Kidney (tissue), 14 donors: ENCODE results near the gene KLHL6. TPM values are rescaled to one million over a fixed set of nuclear protein-coding genes. Genes with fewer than 3 reads are reported as not detected.

ENCODE experiments used
- DNase-seq, 5 donors: peaks; one replicate each; pipeline ENCODE4 v3.0.0-alpha.2; 2013 to 2020
- FAIRE-seq: peaks from 2 replicates; lab custom pipeline; 2012; peaks lifted over from hg19 to GRCh38; lab: Jason Lieb, UNC
- H3K27ac ChIP-seq, 2 donors: one replicate each; pipeline ENCODE4 v1.7.0; 2013; ENCODE audit warnings: low read depth in 2 of 2, low read length in 2 of 2, inconsistent platforms in 1 of 2
- H3K27me3 ChIP-seq: one replicate; pipeline ENCODE4 v1.7.1; 2013; ENCODE audit warnings: low read length, inconsistent platforms; ENCODE audit not compliant: control insufficient read depth, insufficient read depth
- H3K36me3 ChIP-seq, 3 donors: one replicate each; pipeline versions ENCODE4 v1.7.0 to v1.7.1; 2013; ENCODE audit warnings: low read length in 3 of 3, control low read depth in 1 of 3, inconsistent platforms in 1 of 3; ENCODE audit not compliant: insufficient read depth in 3 of 3, control insufficient read depth in 2 of 3
- H3K4me1 ChIP-seq, 3 donors: one replicate each; pipeline versions ENCODE4 v1.7.0 to v1.7.1; 2013; ENCODE audit warnings: low read length in 3 of 3, inconsistent platforms in 1 of 3, low read depth in 1 of 3; ENCODE audit not compliant: control insufficient read depth in 2 of 3, insufficient read depth in 2 of 3
- H3K4me3 ChIP-seq, 3 donors: one replicate each; pipeline versions ENCODE4 v1.7.0 to v1.8.1; 2013; ENCODE audit warnings: low read length in 3 of 3, control low read depth in 1 of 3, inconsistent platforms in 1 of 3
- H3K9ac ChIP-seq, 3 donors: one replicate each; pipeline versions ENCODE4 v1.7.0 to v1.7.1; 2013; ENCODE audit warnings: low read length in 3 of 3, control low read depth in 1 of 3, inconsistent platforms in 1 of 3
- H3K9me3 ChIP-seq, 3 donors: one replicate each; pipeline versions ENCODE4 v1.7.0 to v1.7.1; 2013; ENCODE audit warnings: low read length in 3 of 3, control low read depth in 1 of 3, inconsistent platforms in 1 of 3; ENCODE audit not compliant: control insufficient read depth in 2 of 3, insufficient read depth in 1 of 3
- intact Hi-C: fragments of 100-400 bp; cut with DNase I; formaldehyde crosslinking; loops from one replicate; pipeline ENCODE4 v1.11.1; 2022
- polyA plus RNA-seq: library from polyadenylated mRNA; stranded (reverse); fragments of 350-450 nt; fragmentation: Illumina TruSeq; extraction: RNeasy Lipid Tissue Mini Kit (QIAGEN cat#74804); gene quantifications from one replicate; pipeline ENCODE4 v1.2.3, GENCODE V29; 2014; ENCODE audit warnings: low read depth, low replicate concordance; ENCODE audit not compliant: insufficient read depth
- total RNA-seq: library from RNA; stranded (reverse); fragmentation: NEBNext Ultra II Directional; extraction: Animal tissue kit (Norgen Biotek cat#: 25700); gene quantifications from one replicate; pipeline ENCODE4 v1.2.1, GENCODE V29; 2021
- TF ChIP-seq, protein P1 (sequence below): IDR thresholded peaks from 3 replicates; pipeline ENCODE4 v1.5.1; 2012; ENCODE audit warnings: mild to moderate bottlenecking, moderate library complexity, borderline replicate concordance; ENCODE audit not compliant: insufficient read depth; ENCODE audit errors: extremely low read depth
- donor health status: control.
- donor health status: control.
- donor health status: control.
- donor health status: control.
- donor health status: control.
- donor health status: DM: yes; HTN: yes; CAD: no.
- donor health status: Normal renal cell carcinoma (clear cell type).

The KLHL6 gene
- total and polyA plus RNA-seq, 2 donors from 2014 or later = 0.37 to 9.8 TPM

DNA sequence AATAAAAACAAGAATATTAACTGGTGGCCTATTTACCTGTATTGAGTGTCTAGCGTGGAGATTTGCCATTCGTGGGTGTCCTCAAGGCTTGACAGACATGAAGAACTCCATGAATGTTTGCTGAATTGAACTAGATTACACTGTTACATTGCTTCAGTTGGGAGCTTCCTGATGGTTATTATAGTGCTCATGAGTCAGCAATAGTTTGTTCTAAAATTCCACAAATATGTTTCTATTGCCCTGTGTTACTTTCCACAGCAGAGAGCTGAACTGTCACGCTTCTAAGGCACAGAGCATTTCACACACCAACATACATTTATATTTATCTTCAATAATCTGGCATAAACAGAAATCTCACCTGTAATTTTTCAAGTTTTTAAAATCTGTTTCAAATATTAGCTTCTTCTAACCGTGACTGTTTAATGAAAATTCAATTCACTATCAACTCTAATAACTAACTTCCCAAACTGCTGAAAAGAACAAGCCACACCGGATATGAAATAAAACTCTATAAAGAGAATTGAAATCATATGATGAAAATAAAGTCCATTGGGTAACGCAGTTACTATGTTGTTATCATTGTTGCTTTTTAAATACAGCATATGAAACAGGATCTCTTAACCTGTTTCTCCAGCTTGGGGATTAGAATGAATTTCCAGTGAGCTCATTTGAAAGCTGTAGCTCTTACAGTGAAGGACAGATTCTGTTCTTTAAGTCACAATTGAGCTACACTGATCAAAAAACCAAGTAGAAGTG, 65.9 kb downstream of the KLHL6 start:
- Histone ChIP-seq H3K4me1 (no peaks in the 10 kb centered on the region), H3K36me3 (no peaks in the 10 kb centered on the region), H3K9ac (no peak overlapping the region), H3K9me3 (no peaks in the 10 kb centered on the region), H3K27me3 (no peaks in the 10 kb centered on the region), H3K27ac (no peak overlapping the region), H3K4me3 (no peak overlapping the region)
- FAIRE-seq = no peak
- DNase-seq = no peak
- intact Hi-C loops = no loop called here
- TF ChIP-seq, protein P1, sequence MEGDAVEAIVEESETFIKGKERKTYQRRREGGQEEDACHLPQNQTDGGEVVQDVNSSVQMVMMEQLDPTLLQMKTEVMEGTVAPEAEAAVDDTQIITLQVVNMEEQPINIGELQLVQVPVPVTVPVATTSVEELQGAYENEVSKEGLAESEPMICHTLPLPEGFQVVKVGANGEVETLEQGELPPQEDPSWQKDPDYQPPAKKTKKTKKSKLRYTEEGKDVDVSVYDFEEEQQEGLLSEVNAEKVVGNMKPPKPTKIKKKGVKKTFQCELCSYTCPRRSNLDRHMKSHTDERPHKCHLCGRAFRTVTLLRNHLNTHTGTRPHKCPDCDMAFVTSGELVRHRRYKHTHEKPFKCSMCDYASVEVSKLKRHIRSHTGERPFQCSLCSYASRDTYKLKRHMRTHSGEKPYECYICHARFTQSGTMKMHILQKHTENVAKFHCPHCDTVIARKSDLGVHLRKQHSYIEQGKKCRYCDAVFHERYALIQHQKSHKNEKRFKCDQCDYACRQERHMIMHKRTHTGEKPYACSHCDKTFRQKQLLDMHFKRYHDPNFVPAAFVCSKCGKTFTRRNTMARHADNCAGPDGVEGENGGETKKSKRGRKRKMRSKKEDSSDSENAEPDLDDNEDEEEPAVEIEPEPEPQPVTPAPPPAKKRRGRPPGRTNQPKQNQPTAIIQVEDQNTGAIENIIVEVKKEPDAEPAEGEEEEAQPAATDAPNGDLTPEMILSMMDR = no peak

DNA sequence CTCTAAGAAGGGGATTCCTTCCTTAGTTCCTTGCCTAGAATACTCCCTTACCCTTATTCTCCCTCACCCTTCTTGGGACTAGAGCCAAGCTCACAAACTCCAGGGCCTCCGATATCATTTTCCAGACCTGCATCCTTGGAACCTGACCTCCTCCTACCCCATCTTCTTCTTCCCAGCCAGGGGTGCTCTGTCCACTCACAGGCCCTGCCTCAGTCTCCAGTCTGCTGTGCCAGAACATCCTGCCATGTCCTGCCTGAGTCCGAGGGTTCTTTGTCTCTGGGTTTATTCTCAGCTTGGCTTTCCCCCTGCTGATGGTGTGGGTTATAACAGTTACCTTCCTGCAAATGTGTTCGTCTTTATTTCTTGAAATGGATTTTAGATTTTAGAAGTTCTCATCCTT, 67.2 kb downstream of the KLHL6 start:
- no peak overlapping the region for H3K9ac ChIP-seq
- no peaks in the 10 kb centered on the region for H3K9me3 ChIP-seq
- DNase-seq (no peak), FAIRE-seq (no peak)
- no peaks in the 10 kb centered on the region for H3K4me1 ChIP-seq
- no peaks in the 10 kb centered on the region for H3K36me3 ChIP-seq
- TF ChIP-seq, protein P1 = no peak
- no peak overlapping the region for H3K4me3 ChIP-seq
- H3K27me3 ChIP-seq = no peaks in the 10 kb centered on the region
- intact Hi-C loops = no loop called here
- no peak overlapping the region for H3K27ac ChIP-seq

DNA sequence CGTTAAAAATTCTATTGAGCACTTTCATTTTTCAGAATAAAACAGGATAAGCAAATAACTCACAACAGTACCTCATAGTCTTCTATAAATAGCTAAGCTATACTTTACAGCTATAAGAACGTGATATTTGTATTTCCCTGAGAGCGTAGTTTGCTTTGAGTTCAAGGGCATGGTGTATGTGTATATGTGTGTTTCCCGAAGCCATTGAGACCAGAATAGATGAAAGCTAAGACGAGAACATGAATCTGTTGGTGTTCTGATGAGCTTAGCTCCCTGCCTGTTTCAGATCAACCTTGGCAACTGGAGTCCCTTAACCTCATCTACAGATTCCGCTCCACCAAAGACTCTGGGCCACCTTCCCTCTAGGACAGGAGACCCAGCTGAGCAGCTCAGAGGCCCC, 67.6 kb downstream of the KLHL6 start:
- no peak overlapping the region for H3K9ac ChIP-seq
- no peaks in the 10 kb centered on the region for H3K9me3 ChIP-seq
- no peaks in the 10 kb centered on the region for H3K27me3 ChIP-seq
- no peaks in the 10 kb centered on the region for H3K36me3 ChIP-seq
- H3K4me1 ChIP-seq = no peaks in the 10 kb centered on the region
- DNase-seq = no peak
- no peak for FAIRE-seq
- no peak overlapping the region for H3K4me3 ChIP-seq
- TF ChIP-seq, protein P1 = no peak
- no peak overlapping the region for H3K27ac ChIP-seq
- intact Hi-C loops = no loop called here
